Umbilical cord (tissue), 2 donors: Measurements from ENCODE around the gene STARD3. TPM values are rescaled to one million over a fixed set of nuclear protein-coding genes. Genes with fewer than 3 reads are reported as not detected.
"Not testable (repeated sequence)": the region's sequence is repeated elsewhere in the genome, so short reads cannot be mapped to it uniquely, and the experiment has no call there.

Source experiments
- DNase-seq: peaks from one replicate; pipeline ENCODE4 v3.0.0-alpha.2; 2015; ENCODE audit warnings: low spot score
- total RNA-seq: library from RNA; depleted of rRNA; stranded (reverse); fragments of >200 nt; gene quantifications from one replicate; pipeline ENCODE4 v1.2.3, GENCODE V29; 2014; ENCODE audit warnings: low replicate concordance; ENCODE audit not compliant: insufficient read depth

The STARD3 gene
- total RNA-seq, 1 donor from 2014 or later = 20.5 TPM

DNA sequence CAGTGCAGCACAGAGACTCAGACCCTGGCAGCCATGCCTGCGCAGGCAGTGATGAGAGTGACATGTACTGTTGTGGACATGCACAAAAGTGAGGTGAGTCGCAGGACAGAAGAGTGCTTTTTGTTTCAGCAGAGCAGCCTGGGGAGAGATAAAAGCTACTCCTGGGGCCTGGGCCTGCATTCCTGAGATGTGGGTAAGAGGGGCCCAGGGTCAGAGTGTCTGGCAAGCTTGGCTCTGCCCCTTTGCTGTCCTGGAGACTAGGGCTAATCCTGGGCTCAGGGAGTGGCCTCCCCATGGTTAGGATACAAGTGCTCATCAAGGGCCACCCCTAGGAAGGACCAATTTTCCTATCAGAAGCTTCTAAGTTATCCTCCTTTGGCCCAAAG lies 58.1 kb downstream of the STARD3 start:
- DNase-seq = no peak

DNA sequence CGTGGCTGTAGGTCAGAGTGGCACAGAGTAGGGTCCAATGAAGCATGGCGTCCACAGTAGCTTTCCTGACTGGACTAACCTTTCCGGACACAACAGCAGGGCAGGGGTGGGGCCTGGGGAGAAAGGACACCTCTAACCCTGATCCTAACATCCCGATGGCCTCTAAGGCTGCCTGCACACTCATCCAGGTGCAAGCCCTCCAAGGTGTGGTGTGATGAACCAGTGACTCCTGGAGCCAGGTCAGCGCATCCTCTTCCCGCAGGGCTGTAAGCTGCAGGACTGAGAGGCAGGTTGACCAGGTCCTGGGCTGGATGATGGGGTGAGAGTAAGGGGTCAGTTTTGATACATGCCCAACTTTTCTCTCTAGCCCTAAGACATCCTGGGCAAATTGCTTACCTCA lies 59.8 kb downstream of the STARD3 start:
- DNase-seq = no peak

DNA sequence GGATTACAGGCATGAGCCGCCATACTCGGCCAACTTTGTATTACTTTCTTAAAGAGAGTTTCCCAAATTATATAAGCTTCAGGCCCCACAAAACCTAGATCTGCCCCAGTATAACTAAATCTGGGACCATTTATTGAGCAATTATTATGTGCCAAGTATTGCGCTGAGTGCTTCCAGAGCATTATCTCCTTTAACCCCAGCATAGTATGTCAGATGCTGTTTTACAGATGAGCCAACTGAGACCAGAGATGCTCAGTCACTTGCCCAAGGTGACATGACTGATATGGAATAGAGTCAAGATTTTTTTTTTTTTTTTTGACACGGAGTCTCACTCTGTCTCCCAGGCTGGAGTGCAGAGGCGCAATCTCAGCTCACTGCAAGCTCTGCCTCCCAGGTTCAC lies 61.0 kb downstream of the STARD3 start:
- DNase-seq = no peak

DNA sequence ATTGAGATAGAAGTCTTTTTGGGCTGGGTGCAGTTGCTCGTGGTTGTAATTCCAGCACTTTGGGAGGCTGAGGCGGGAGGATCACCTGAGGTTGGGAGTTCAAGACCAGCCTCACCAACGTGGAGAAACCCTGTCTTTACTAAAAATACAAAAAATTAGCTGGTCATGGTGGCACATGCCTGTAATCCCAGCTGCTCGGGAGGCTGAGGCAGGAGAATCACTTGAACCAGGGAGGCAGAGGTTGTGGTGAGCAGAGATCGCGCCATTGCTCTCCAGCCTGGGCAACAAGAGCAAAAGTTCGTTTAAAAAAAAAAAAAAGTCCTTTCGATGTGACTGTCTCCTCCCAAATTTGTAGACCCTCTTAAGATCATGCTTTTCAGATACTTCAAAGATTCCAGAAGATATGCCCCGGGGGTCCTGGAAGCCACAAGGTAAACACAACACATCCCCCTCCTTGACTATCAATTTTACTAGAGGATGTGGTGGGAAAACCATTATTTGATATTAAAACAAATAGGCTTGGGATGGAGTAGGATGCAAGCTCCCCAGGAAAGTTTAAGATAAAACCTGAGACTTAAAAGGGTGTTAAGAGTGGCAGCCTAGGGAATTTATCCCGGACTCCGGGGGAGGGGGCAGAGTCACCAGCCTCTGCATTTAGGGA lies 62.3 kb downstream of the STARD3 start:
- DNase-seq = not testable (repeated sequence)

DNA sequence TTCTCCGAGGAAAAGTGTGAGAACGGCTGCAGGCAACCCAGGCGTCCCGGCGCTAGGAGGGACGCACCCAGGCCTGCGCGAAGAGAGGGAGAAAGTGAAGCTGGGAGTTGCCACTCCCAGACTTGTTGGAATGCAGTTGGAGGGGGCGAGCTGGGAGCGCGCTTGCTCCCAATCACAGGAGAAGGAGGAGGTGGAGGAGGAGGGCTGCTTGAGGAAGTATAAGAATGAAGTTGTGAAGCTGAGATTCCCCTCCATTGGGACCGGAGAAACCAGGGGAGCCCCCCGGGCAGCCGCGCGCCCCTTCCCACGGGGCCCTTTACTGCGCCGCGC lies 62.8 kb downstream of the STARD3 start, which contains the start of gene ERBB2:
ERBB2 (plus strand) TSS at position 247 of the 330 bp plus-strand sequence. CDS start 175 bp downstream, outside the sequence.
- DNase-seq = peak; percentile 95

DNA sequence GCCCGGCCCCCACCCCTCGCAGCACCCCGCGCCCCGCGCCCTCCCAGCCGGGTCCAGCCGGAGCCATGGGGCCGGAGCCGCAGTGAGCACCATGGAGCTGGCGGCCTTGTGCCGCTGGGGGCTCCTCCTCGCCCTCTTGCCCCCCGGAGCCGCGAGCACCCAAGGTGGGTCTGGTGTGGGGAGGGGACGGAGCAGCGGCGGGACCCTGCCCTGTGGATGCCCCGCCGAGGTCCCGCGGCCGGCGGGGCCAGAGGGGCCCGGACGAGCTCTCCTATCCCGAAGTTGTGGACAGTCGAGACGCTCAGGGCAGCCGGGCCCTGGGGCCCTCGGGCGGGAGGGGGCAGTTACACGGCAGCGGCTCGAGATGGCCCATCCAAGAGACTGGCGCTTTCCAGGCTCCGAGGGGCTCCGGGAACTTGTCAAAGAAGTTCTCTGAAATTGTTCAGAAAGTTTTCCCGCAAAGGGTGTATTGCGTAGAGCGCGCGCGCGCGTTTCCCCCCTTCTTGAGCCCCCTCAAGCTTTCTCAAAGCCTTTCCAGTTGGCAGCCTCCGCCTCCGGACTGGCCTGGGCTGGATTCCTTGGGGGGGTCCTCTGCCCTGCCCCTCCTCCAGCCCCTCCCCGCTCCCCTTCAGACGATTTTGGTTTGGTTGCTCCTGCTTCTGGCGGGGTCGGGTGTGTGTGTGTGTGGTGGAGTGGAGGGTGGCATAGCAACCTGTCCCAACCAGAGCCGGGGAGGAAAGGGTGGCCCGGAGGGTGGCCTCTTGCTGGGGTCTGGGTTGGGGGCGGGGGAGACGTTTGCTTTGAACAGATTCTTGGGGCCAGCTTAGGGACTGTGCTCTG lies 63.4 kb downstream of the STARD3 start:
- DNase-seq = peak; percentile 73

DNA sequence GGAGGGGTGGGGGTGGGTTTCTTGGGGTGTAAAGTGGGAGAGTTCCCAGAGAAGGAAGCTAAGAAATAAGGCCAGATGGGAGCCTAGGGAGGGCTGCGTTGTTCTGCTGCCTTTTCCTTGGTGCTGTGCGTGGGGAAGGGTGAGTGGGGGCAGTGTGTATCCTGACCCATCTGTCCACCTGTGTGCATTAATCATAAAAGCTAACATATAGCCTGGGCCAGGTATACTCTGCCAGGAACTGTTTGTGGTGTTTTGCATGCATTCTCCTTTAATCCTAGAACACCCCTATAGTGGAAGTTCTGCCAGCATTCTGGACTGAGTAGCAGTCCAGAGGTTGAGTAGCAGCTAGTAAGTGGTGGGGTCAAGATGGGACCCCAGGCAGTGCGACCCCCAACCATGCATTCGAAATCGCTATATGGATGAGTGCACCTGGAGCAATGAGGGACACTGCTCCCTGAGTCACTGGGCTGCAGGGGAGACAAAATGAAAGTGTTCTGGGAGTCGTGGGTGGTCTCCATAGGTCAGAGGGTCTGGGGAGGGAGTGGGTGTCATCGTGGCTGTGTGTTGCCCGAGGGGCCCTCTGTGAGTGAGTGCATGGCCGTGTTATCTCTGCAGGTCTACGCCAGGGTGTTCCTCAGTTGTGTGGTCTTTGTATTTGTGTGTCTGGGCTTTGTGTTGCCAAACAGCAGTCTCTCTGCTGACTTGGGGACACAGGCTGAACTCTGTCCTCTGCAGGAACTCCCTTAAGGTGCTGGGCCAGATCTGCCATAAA lies 64.3 kb downstream of the STARD3 start:
- no peak for DNase-seq

DNA sequence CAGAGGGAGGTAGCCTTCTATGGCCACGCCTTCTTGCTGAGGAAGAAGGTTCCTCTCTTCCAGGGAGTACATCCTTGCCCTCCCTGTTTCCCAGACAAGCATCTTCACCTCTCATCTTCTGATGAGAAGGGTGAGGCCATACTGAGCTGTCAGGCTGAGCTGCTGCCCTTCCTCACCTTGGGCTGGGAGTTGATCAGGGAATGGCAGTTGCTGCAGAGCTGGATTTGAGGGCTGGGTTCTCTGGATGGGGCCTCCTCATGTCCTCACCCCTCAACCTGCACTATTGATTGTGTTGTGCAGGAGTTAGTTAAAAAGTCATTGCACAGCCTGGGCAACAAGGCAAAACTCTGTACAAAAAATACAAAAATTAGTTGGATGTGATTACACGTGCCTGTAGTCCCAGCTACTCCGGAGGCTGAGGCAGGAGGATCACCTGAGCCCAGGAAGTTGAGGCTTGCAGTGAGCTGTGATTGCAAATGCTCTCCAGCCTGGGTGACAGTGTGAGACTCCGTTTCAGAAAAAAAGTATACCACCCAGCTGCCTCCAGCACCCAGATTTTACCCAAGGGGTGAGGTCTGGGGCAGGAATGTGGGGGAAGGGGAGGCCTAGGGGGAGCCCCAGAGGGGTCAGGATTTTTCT lies 65.0 kb downstream of the STARD3 start:
- no peak for DNase-seq

DNA sequence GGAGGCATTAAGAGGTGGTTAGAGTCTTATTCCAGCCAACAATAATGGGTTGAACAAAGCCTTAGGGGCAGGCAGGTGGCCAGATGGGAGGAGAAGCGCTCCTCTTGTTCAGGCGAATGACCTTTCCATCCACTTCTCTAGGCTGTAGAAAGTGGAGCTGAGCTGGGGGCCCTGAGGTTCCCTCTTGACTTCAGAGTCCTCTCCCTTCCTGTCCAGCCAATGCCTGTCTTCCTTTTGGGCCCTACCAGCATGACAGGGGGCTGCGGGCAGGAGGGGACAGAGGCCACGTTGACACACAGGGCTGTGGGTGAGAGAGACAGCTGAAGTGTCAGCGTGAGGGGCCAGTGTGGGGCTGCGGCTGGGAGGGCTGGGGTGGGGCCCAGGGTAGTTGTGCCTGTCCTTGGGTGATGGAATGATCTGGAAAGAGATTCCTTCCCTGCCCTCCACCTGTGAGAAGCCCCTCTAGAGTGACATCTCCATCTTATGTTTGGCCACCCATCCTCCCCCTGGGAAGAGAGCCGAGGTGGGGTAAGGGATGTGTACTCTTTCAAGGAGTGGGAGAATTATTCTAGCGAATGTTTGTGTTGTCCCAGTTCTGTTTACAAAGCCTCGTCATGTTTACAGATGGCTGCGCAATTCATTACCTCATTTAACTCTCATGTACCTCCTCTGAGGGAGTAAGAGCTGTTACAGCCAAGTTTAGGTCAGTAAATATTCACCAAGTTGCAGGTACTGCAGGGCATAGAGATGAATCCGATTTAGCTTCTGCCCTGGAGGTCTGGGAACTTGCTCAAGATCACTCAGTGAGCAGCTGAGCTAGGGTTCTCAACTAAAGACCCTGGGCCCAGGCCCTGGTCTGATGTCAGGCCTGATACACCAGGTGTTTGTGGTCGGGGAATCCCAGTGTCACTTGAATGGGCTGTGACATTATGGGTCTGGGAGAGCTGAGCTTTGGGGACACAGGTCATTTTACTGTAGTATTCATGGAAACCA lies 66.3 kb downstream of the STARD3 start:
- DNase-seq = no peak

DNA sequence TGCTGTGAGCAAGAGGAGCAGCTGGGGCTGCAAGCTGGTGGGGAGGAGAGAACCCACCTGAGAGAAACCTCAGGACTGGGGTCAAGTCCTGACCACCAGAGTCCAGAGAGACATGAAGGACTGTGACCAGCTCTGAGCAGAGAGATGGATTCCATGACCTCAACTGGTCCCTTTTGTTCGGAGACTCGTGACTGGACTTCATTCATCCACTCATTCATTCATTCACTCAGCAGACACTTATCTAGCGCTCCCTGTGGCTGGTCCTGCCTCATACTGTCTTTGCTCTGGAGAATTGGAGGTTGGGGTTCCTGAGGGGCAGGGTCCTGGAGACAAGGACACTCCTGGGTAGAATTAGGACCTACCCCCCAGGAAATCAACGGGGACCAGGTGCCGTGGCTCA lies 67.0 kb downstream of the STARD3 start:
- no peak for DNase-seq

DNA sequence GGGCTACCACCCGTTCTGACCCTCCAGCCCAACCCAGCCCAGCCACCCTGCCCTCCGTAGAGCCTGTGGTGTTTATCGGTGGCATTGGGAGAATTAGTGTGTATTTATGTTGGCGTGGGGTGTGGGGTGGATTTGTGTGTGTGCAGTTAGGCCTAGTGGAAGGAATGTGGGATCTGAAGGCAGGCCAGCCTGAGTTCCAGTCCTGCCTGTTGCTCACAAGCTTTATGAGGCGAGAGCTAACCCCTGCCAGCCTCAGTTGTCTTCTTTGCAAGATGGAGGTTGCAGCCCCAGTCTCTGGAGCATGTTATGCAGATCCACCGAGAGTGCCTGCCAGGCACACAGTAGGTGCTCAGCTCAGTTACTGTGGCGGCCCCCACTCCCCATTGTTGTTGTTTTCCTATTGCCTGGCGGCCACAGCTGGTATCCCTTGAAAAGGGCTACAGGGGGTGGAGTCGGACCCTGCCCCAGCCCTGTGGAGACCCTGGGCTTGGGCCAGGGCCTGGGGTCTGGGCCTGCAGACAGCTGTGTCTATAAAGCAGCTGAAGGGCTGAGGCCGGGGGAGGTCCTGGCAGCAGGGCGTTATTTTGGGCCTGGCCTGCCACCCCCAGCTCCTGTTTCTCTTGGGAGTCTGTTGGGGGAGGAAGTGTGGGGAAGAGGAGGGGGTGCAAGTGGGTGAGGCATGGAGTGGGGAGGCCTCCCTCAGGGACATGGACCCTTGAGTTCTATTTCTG lies 68.0 kb downstream of the STARD3 start:
- no peak for DNase-seq

DNA sequence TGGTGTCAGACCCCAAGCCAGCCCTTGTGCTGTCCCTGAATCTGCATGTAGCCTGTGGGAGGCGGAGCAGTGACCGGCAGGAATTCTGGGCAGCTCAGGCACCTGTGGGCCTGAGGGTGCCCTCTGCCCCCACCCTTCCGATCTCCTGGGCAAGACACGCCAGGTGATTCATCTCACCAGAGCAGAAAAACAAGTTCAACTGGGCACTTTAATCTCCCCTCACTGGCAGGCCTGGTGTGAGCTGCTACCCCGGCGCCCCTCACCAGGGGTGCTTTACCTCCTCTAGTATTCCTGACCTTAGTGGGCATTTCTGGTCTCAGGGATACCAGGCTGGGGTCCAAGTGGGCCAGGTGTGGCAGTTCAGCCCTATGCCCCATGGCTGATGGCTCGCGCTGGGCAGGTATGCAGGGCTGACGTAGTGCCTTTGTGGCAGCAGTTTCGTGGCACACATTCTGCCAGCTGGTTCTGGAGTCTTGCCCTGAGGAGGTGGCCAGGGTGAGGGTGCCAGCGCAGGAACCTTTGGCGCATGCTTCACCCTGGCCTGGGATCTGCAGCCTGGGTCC lies 68.9 kb downstream of the STARD3 start:
- no peak for DNase-seq

DNA sequence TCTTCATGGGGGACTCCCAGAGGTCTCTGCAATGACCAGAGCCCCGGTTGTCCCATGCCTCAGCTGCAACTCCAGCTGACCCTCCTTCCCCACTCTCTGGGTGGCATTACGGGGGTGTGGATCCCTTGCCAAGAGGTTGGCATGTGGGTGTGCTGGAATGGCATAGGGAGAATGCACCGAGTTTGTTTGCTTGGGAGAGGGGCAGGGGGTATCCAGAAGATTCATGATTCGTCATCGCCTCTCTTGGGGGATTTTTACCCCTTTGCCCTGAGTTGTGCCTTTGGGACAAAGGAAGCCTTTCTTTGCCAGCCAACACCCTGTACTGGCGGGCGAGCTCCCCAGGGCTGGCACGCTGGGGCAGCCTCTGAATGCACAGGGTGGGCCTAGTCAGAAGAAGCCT lies 69.4 kb downstream of the STARD3 start:
- DNase-seq = no peak

DNA sequence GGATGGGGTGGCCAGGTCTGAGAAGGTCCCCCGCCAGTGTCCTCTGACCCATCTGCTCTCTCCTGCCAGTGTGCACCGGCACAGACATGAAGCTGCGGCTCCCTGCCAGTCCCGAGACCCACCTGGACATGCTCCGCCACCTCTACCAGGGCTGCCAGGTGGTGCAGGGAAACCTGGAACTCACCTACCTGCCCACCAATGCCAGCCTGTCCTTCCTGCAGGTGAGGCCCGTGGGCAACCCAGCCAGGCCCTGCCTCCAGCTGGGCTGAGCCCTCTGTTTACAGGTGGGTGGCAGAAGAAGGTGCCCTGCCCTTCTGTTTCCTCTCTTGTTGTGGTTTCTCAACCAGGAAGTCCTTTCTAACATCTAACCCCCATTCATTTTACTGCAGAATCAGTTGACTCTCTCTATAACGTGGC lies 70.0 kb downstream of the STARD3 start:
- DNase-seq = no peak

DNA sequence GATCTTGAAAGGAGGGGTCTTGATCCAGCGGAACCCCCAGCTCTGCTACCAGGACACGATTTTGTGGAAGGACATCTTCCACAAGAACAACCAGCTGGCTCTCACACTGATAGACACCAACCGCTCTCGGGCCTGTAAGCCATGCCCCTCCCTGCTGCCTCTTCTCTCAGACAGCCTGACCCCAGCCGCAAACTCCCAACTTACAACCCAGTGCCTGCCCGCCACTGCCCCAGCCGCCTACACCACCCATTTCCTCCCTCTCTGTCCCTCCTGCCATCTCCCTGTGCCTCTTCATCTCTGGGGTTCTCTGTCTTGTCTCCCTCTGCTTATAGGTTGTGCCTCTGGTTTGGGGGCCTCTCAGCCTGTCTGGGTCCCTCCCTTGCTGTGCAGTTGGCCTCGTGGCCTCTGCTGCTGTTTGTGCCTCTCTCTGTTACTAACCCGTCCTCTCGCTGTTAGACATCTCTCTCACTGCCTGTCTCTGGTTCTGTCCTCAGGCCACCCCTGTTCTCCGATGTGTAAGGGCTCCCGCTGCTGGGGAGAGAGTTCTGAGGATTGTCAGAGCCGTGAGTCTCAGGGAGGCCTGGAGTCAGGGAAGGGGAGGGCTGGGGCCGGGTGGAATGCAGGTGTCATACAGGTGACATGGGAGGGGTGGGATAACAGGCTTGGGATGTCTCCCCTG lies 72.5 kb downstream of the STARD3 start:
- no peak for DNase-seq

DNA sequence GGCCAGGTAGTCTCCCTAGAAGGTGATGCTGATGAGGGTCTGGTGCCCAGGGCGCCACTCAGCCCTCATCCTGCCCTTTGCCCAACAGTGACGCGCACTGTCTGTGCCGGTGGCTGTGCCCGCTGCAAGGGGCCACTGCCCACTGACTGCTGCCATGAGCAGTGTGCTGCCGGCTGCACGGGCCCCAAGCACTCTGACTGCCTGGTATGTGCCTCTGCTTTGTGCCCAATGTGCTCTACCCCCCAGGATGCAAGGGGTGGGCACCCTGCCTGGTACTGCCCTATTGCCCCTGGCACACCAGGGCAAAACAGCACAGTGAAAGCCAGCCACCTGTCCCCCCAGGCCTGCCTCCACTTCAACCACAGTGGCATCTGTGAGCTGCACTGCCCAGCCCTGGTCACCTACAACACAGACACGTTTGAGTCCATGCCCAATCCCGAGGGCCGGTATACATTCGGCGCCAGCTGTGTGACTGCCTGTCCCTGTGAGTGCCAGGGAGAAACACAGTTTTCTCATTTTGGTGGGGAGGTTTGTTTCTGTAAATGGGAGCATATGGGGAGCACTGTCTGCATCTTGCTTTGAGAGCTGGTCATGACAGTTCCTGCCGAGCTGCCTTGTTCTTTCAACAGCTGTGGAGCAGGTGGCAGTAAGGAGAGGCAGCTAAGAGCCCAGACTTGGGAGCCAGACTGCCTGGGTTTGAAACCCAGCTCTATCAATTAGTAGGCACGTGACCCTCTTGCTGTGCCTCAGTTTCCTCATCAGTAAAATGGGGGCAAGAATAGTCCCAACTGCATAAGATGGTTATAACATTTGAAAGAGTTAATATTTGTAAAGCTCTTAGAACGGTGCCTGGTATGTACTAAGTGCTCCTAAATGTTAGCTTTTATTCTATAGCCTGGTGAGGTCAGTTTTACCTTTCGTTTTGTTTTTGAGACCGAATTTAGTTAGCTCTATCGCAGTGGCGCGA lies 73.3 kb downstream of the STARD3 start:
- DNase-seq = no peak

DNA sequence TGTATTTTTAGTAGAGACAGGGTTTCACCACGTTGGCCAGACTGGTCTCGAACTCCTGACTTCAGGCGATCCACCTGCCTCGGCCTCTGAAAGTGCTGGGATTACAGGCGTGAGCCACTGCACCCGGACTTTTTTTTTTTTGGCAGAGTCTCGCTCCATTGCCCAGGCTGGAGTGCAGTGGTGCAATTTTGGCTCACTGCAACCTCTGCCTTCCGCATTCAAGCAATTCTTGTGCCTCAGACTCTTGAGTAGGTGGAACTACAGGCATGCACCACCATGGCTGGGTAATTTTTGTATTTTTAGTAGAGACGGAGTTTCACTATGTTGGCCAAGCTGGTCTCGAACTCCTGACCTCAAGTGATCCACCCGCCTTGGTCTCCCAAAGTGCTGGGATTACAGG lies 74.1 kb downstream of the STARD3 start:
- DNase-seq = not testable (repeated sequence)

DNA sequence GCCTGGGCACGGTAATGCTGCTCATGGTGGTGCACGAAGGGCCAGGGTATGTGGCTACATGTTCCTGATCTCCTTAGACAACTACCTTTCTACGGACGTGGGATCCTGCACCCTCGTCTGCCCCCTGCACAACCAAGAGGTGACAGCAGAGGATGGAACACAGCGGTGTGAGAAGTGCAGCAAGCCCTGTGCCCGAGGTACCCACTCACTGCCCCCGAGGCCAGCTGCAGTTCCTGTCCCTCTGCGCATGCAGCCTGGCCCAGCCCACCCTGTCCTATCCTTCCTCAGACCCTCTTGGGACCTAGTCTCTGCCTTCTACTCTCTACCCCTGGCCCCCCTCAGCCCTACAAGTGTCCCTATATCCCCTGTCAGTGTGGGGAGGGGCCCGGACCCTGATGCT lies 74.9 kb downstream of the STARD3 start:
- DNase-seq = no peak
